HTERT RPE-1 (cell line): ENCODE data around the gene COX17.

ENCODE experiments used
- in situ Hi-C: fragments of 300-500 bp; cut with MboI; formaldehyde crosslinking; loops from 4 replicates; pipeline ENCODE4 v1.14.3; 2020; ENCODE audit warnings: low sequenced_read_pairs

The COX17 gene

DNA sequence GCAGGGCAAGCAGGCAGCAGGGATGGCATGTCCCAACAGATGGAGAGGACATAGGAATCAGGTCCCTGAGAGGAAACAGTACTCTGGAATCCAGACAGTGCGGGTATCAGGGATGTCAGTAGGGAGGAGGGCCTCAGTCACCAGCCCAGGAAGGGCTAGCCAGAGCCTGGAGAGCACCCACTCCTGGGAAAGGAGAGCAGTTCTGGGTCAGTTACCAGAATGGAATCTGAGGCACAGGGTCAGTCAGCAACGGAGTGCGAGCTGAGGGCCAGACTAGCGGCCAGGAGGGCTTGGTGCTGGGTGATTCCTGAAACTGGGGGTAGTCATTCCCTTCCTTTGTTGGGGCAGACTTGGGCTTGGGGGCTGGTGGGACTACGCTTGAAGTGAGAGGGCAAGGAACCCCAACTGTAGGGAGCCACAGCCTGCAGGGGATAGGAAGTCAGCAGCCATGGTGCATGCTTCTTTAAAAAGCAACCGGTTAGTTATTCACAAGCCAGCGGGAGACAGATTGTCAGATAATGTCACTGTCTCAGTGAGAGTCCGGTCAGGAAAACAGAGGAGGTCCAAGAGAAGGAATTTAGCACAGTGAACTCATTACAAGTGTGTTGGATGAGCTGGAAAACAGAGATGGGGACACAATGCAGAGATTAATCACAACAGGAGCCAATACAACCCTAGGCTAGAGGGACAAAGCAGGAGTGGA is 51.6 kb downstream of the COX17 start:
- in situ Hi-C loops, result no loop called here

DNA sequence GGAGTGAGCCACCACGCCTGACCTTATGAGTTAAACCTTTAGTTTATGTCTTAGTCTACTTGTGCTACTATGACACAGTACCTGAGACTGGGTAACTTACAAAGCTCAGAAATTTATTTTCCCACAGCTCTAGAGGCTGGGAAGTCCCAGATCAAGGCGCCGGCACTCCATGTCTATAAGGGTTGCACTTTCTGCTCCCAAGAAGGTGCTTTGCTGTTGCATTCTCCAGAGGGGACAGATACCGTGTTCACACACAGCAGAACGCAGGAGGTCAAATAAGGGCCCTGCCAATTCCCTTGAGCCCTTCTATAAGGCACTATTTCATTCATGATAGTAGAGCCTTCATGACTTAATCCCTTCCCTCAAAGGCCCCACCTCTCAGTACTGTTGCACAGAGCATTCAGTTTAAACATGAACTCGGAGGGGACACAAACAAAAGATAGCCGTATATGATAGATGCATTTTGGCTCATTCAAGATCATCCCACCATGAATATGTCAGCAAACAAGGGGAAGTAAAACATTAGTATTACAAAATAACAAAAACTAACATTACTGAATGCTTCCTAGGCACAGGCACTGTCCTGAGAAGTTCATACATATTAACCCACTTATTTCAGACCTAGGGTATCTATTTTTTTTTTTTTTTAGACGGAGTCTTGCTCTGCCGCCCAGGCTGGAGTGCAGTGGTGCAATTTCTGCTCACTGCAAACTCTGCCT is 53.0 kb downstream of the COX17 start:
- in situ Hi-C loops, result no loop called here

DNA sequence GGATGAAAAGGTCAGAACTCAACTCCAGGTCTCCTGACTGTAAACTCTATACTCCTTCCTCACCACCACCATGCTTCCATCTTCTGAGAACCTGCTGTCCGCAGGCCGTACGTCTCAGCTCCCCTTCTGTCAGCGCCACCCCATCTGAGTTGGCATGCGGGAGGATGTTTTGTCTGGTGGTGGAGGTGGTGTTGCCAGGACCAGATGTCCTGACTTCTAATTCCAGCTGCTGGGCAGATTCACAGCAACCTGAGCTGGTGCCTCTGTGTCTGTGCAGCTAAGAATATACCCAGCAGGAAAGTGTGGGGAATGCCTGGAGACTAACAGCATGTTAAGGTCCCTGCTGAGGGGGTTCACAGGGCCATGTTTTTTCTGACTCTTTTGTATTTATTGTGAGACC is 56.3 kb downstream of the COX17 start:
- in situ Hi-C loops, result no loop called here
